ENCODE results near the gene SLC30A4. TPM values are rescaled to one million over a fixed set of nuclear protein-coding genes. Genes with fewer than 3 reads are reported as not detected.
A peak's percentile ranks its signal among the peaks of the same experiment; 100 is the strongest.

Gene SLC30A4
- polyA plus RNA-seq, 1 of the 3 experiments (the other 2 are of a cell fraction) = 1.9 TPM

DNA sequence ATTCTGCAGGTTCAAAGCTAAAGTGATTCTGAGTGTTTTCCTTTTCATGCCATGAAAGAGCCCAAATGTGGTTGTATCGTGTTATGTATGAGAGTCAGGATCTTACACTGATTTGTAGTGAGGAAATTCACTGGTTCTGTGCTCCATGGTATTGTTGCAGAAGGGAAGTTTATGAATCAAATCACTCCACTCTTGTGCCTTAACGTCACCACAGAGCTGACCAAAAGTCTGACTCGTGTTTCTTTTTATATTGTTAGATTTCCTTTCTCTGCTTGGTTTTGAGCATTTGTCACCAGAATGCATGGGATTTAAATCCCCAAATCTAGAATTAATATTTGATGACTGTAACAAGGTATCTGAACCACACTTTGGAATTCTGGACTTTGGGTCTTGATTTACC lies 29.1 kb upstream of the SLC30A4 start:
- Histone ChIP-seq H3K27ac (ENCODE audit: low read depth in 2 of 2, low read length in 1 of 2) (no peak overlapping the region), H4K20me1 (ENCODE audit: insufficient read depth) (no peaks in the 10 kb centered on the region), H3K4me1 (ENCODE audit: control insufficient read depth in 1 of 2, insufficient read depth in 2 of 2, low read depth in 1 of 2, low read length in 1 of 2) (peaks cover 0 to 3% of the 10 kb centered on the region in 2 experiments; a peak in 1 of 4 replicates), H3F3A (replicated peaks; ENCODE audit: insufficient read depth) (peaks cover 12% of the 10 kb centered on the region), H3K9me3 (no peaks in the 10 kb centered on the region), H3K9ac (no peak overlapping the region), H3K27me3 (ENCODE audit: insufficient read depth) (no peaks in the 10 kb centered on the region; the same call in 1 of the 2 replicates), H3K79me2 (ENCODE audit: insufficient read depth) (no peaks in the 10 kb centered on the region), H3K36me3 (replicated peaks in 1 of 2; ENCODE audit: control insufficient read depth in 1 of 2, insufficient read depth in 2 of 2, low read length in 1 of 2) (no peaks in the 10 kb centered on the region), H2AFZ (ENCODE audit: low read depth) (no peak overlapping the region), H3K4me2 (no peak overlapping the region), H3K9me2 (no peaks in the 10 kb centered on the region), H3K4me3 (ENCODE audit: low read depth in 2 of 2, low read length in 1 of 2) (no peak overlapping the region)
- no peak for DNase-seq
- ChIA-PET CTCF (no interaction called here), POLR2A (no interaction called here)
- 48% methylated on average over 3 of the region's 3 CpGs for WGBS (ENCODE audit: low lambda C conversion rate)
- TF ChIP-seq FOSL2 (IDR thresholded peaks at IDR 0.05; ENCODE audit: borderline replicate concordance, low read depth) (no peak), FOXJ3 (CRISPR knock-in tag; IDR thresholded peaks at IDR 0.05) (no peak), GATA2 (CRISPR knock-in tag; IDR thresholded peaks at IDR 0.05) (no peak), FOXM1 (IDR thresholded peaks at IDR 0.05; ENCODE audit: low read depth) (no peak)
- TF ChIP-seq, protein P1, sequence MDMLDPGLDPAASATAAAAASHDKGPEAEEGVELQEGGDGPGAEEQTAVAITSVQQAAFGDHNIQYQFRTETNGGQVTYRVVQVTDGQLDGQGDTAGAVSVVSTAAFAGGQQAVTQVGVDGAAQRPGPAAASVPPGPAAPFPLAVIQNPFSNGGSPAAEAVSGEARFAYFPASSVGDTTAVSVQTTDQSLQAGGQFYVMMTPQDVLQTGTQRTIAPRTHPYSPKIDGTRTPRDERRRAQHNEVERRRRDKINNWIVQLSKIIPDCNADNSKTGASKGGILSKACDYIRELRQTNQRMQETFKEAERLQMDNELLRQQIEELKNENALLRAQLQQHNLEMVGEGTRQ (IDR thresholded peaks at IDR 0.05; ENCODE audit: borderline replicate concordance, low read depth, low read length) = no peak

DNA sequence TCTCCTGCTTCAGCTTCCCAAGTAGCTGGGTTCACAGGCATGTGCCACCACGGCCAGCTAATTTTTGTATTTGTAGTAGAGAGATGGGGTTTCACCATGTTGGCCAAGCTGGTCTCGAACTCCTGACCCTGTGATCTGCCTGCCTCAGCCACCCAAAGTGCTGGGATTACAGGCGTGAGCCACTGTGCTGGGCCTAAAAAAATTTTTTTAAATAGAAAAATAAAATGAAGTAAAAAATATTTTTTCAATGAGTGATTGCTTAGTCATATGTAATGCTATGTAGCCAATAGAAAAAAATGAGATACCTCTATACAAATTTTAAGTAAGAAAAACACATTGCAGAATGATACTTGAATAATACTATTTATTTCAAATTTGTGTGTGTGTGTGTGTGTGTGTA lies 27.9 kb upstream of the SLC30A4 start:
- no peaks in the 10 kb centered on the region for H3K9me2 ChIP-seq
- CTCF ChIA-PET = interaction anchor here (1.4 kb wide), 1 partner anchor 16 kb away, joined by 3 read pairs; no protein-coding TSS in a partner anchor
- no peak overlapping the region for H3K4me3 ChIP-seq (ENCODE audit: low read depth in 2 of 2, low read length in 1 of 2)
- no peaks in the 10 kb centered on the region for H3K9me3 ChIP-seq
- POLR2A ChIA-PET = interaction anchor here (1.1 kb wide), 1 partner anchor 35 kb away, joined by 3 read pairs; no protein-coding TSS in a partner anchor
- no peak overlapping the region for H3K9ac ChIP-seq
- peaks cover 0 to 3% of the 10 kb centered on the region in 2 experiments; a peak in 1 of 4 replicates for H3K4me1 ChIP-seq (ENCODE audit: control insufficient read depth in 1 of 2, insufficient read depth in 2 of 2, low read depth in 1 of 2, low read length in 1 of 2)
- 68% methylated on average over 3 of the region's 3 CpGs for WGBS (ENCODE audit: low lambda C conversion rate)
- H3K4me2 ChIP-seq = 0 out of 2 replicates have a peak overlapping the region, but pooled peaks have one; percentile 19
- H3K27me3 ChIP-seq (ENCODE audit: insufficient read depth) = no peaks in the 10 kb centered on the region
- no peak overlapping the region for H2AFZ ChIP-seq (ENCODE audit: low read depth)
- H4K20me1 ChIP-seq (ENCODE audit: insufficient read depth) = no peaks in the 10 kb centered on the region
- DNase-seq = no peak
- H3F3A ChIP-seq (replicated peaks; ENCODE audit: insufficient read depth) = peaks cover 12% of the 10 kb centered on the region
- peak overlapping the region in 1 of 2 experiments; percentile 50; a peak in 2 of 4 replicates for H3K27ac ChIP-seq (ENCODE audit: low read depth in 2 of 2, low read length in 1 of 2)
- no peaks in the 10 kb centered on the region for H3K79me2 ChIP-seq (ENCODE audit: insufficient read depth)
- no peaks in the 10 kb centered on the region for H3K36me3 ChIP-seq (replicated peaks in 1 of 2; ENCODE audit: control insufficient read depth in 1 of 2, insufficient read depth in 2 of 2, low read length in 1 of 2)
- TF ChIP-seq CHD2 (IDR thresholded peaks at IDR 0.05; ENCODE audit: low read length, partially characterized antibody) (no peak), FOSL2 (IDR thresholded peaks at IDR 0.05; ENCODE audit: borderline replicate concordance, low read depth) (peak; percentile 23; the same call in 1 of the 2 replicates), TEAD4 (IDR thresholded peaks at IDR 0.05; ENCODE audit: borderline replicate concordance, insufficient read depth) (no peak), JUND (IDR thresholded peaks at IDR 0.05) (0 out of 2 replicates have a peak, but pooled peaks have one; percentile 7), SMC3 (IDR thresholded peaks at IDR 0.05; ENCODE audit: low read depth, low read length) (no peak), FOXM1 (IDR thresholded peaks at IDR 0.05; ENCODE audit: low read depth) (no peak), RXRA (IDR thresholded peaks at IDR 0.05; ENCODE audit: borderline replicate concordance, low read depth) (no peak), MXI1 (IDR thresholded peaks at IDR 0.05; ENCODE audit: low read depth, low read length) (no peak), MEF2A (IDR thresholded peaks at IDR 0.05; ENCODE audit: borderline replicate concordance, low read depth) (no peak)
- TF ChIP-seq, protein P1 (IDR thresholded peaks at IDR 0.05; ENCODE audit: borderline replicate concordance, low read depth, low read length) = no peak
- TF ChIP-seq, protein P2, sequence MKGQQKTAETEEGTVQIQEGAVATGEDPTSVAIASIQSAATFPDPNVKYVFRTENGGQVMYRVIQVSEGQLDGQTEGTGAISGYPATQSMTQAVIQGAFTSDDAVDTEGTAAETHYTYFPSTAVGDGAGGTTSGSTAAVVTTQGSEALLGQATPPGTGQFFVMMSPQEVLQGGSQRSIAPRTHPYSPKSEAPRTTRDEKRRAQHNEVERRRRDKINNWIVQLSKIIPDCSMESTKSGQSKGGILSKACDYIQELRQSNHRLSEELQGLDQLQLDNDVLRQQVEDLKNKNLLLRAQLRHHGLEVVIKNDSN (IDR thresholded peaks at IDR 0.05; ENCODE audit: borderline replicate concordance, low read depth) = no peak
